HCT116 (cell line): ENCODE data around the gene C1orf35. TPM values are rescaled to one million over a fixed set of nuclear protein-coding genes. Genes with fewer than 3 reads are reported as not detected.

Experiments used
- ATAC-seq: fragments of 200-7000 bp; cut with Tn5 transposase; 2 replicates; pipeline ENCODE4 v1.9.1; 2020; ENCODE audit warnings: mild to moderate bottlenecking, moderate library complexity
- BruUV-seq: library from RNA; stranded (reverse); fragments of 400-500 nt; replicated peaks from 2 replicates; lab custom pipeline; 2021; lab: Mats Ljungman, UMichigan
- CTCF ChIA-PET: fragments of 300-600 bp; sonication (Branson Sonifier 250); formaldehyde crosslinking; loops from one replicate; lab custom pipeline; 2021; ENCODE audit warnings: antibody characterized with exemption; lab: Charles Lee
- POLR2A ChIA-PET: fragments of 300-600, 350-600 bp; sonication (Branson Sonifier 250); formaldehyde crosslinking; loops from one replicate; lab custom pipeline; 2021; ENCODE audit warnings: antibody characterized with exemption; lab: Charles Lee
- RAD21 ChIA-PET, 2 experiments: fragments of 300-600 bp; sonication (Branson Sonifier 250); formaldehyde crosslinking; loops; one replicate each; lab custom pipeline; 2023; ENCODE audit warnings: low total read pairs in 2 of 2; ENCODE audit not compliant: uncharacterized antibody in 2 of 2, unreplicated experiment in 2 of 2, low non-redundant PET in 1 of 2; lab: Charles Lee
- DNase-seq: peaks from one replicate; pipeline ENCODE4 v3.0.0-alpha.2; 2010; ENCODE audit warnings: low read depth, low spot score
- H2AFZ ChIP-seq: fragments of 200-600 bp; shearing (Covaris generic), sonication (generic); 2 replicates; pipeline ENCODE4 v1.6.1; 2017; ENCODE audit warnings: low read depth, mixed run types, mixed read lengths, antibody characterized with exemption, low read length; ENCODE audit not compliant: poor library complexity, severe bottlenecking
- H3K27ac ChIP-seq: 2 replicates; pipeline ENCODE4 v1.5.1; 2012; ENCODE audit warnings: low read depth, low read length
- H3K27me3 ChIP-seq: fragments of 200-600 bp; sonication (generic); 2 replicates; pipeline ENCODE4 v1.6.1; 2016; ENCODE audit warnings: mixed run types, low read length, mixed read lengths; ENCODE audit not compliant: insufficient read depth
- H3K36me3 ChIP-seq, 2 experiments: fragments of 200-500 bp in 1 of 2; fragments of 200-600 bp in 1 of 2; sonication (Bioruptor generic) in 1 of 2; sonication (generic) in 1 of 2; 2 replicates each; pipeline versions ENCODE4 v1.5.1 to v1.6.1; 2014 to 2016; ENCODE audit warnings: low read length in 2 of 2, inconsistent platforms in 1 of 2, mixed read lengths in 1 of 2, mixed run types in 1 of 2; ENCODE audit not compliant: insufficient read depth in 2 of 2, control insufficient read depth in 1 of 2
- H3K4me1 ChIP-seq, 2 experiments: fragments of 200-600 bp in 1 of 2; sonication (generic) in 1 of 2; 2 replicates each; pipeline versions ENCODE4 v1.5.1 to v1.6.1; 2012 to 2017; ENCODE audit warnings: low read length in 2 of 2, inconsistent platforms in 1 of 2, mild to moderate bottlenecking in 1 of 2, mixed read lengths in 1 of 2, mixed run types in 1 of 2, moderate library complexity in 1 of 2; ENCODE audit not compliant: insufficient read depth in 2 of 2, control insufficient read depth in 1 of 2
- H3K4me2 ChIP-seq: fragments of 200-600 bp; sonication (generic); 2 replicates; pipeline ENCODE4 v1.6.1; 2017; ENCODE audit warnings: mixed run types, low read length, mixed read lengths
- H3K4me3 ChIP-seq, 2 experiments: fragments of 200-600 bp in 1 of 2; sonication (generic) in 1 of 2; replicated peaks in 1 of 2; 2 replicates each; pipeline ENCODE4 v1.5.1; 2011 to 2016; ENCODE audit warnings: low read length in 2 of 2, control low read depth in 1 of 2, low read depth in 1 of 2, mild to moderate bottlenecking in 1 of 2, mixed read lengths in 1 of 2, mixed run types in 1 of 2
- H3K79me2 ChIP-seq: fragments of 200-600 bp; sonication (generic); 2 replicates; pipeline ENCODE4 v1.6.1; 2017; ENCODE audit warnings: mild to moderate bottlenecking, mixed run types, low read length, moderate library complexity, mixed read lengths; ENCODE audit not compliant: insufficient read depth
- H3K9ac ChIP-seq: fragments of 200-600 bp; sonication (generic); 2 replicates; pipeline ENCODE4 v1.6.1; 2016; ENCODE audit warnings: low read length, mixed read lengths
- H3K9me2 ChIP-seq: fragments of 200-600 bp; sonication (generic), shearing (Covaris generic); 2 replicates; pipeline ENCODE4 v1.6.1; 2017; ENCODE audit warnings: mixed run types, mild to moderate bottlenecking, moderate library complexity; ENCODE audit not compliant: insufficient read depth
- H3K9me3 ChIP-seq, 2 experiments: fragments of 200-500 bp in 1 of 2; fragments of 200-600 bp in 1 of 2; sonication (Bioruptor generic) in 1 of 2; sonication (generic) in 1 of 2; 2 replicates each; pipeline ENCODE4 v1.6.1; 2014 to 2017; ENCODE audit warnings: low read length in 2 of 2, mixed read lengths in 2 of 2, inconsistent platforms in 1 of 2, low read depth in 1 of 2, mild to moderate bottlenecking in 1 of 2, mixed run types in 1 of 2, moderate library complexity in 1 of 2; ENCODE audit not compliant: control insufficient read depth in 1 of 2, insufficient read depth in 1 of 2
- H4K20me1 ChIP-seq: fragments of 200-600 bp; sonication (generic), shearing (Covaris generic); 2 replicates; pipeline ENCODE4 v1.6.1; 2017; ENCODE audit warnings: mixed run types, mild to moderate bottlenecking, moderate library complexity; ENCODE audit not compliant: insufficient read depth
- CEBPB ChIP-seq: IDR thresholded peaks from 2 replicates; pipeline ENCODE4 v1.6.1; 2012; ENCODE audit warnings: low read depth
- ELF1 ChIP-seq: IDR thresholded peaks from 2 replicates; pipeline ENCODE4 v1.6.1; 2012; ENCODE audit warnings: low read depth, borderline replicate concordance
- EZH2phosphoT487 ChIP-seq: fragments of 200-600 bp; IDR thresholded peaks from 2 replicates; pipeline ENCODE4 v1.6.1; 2018; ENCODE audit warnings: antibody characterized with exemption, borderline replicate concordance
- FOSL1 ChIP-seq: IDR thresholded peaks from 2 replicates; pipeline ENCODE4 v1.6.1; 2012; ENCODE audit warnings: low read depth
- JUND ChIP-seq: IDR thresholded peaks from 2 replicates; pipeline ENCODE4 v1.6.1; 2012
- POLR2A ChIP-seq: IDR thresholded peaks from 2 replicates; pipeline ENCODE4 v1.7.0; 2011; ENCODE audit warnings: borderline replicate concordance; ENCODE audit not compliant: insufficient read depth, insufficient read length; ENCODE audit errors: extremely low read depth
- POLR2AphosphoS5 ChIP-seq: IDR thresholded peaks from 2 replicates; pipeline ENCODE4 v1.6.1; 2011; ENCODE audit warnings: mild to moderate bottlenecking, low read depth, low read length, moderate library complexity
- RAD21 ChIP-seq: IDR thresholded peaks from 2 replicates; pipeline ENCODE4 v1.6.1; 2012; ENCODE audit warnings: low read depth, mild to moderate bottlenecking
- SIN3A ChIP-seq: IDR thresholded peaks from 2 replicates; pipeline ENCODE4 v1.6.1; 2012; ENCODE audit warnings: low read depth
- SP1 ChIP-seq: IDR thresholded peaks from 2 replicates; pipeline ENCODE4 v1.6.1; 2012; ENCODE audit warnings: low read depth
- SRF ChIP-seq: IDR thresholded peaks from 2 replicates; pipeline ENCODE4 v1.6.1; 2012; ENCODE audit warnings: low read depth
- TCF7L2 ChIP-seq: IDR thresholded peaks from 2 replicates; pipeline ENCODE4 v1.7.0; 2011; ENCODE audit warnings: borderline replicate concordance, inconsistent platforms; ENCODE audit not compliant: insufficient read depth, insufficient read length; ENCODE audit errors: extremely low read depth
- YY1 ChIP-seq: IDR thresholded peaks from 2 replicates; pipeline ENCODE4 v1.6.1; 2011; ENCODE audit warnings: low read length, low read depth, moderate library complexity, mild to moderate bottlenecking; ENCODE audit not compliant: insufficient replicate concordance; ENCODE audit errors: extremely low read depth
- ZFX ChIP-seq: fragments of 450-650 bp; IDR thresholded peaks from 2 replicates; pipeline ENCODE4 v1.6.1; 2017
- ZNF274 ChIP-seq: fragments of 200-500 bp; sonication (Bioruptor generic); IDR thresholded peaks from 2 replicates; pipeline ENCODE4 v1.6.1; 2014; ENCODE audit warnings: mild to moderate bottlenecking, low read depth, low read length, inconsistent platforms
- intact Hi-C: fragments of 100-400 bp; cut with micrococcal nuclease; formaldehyde crosslinking; loops from 2 replicates; pipeline ENCODE4 v1.10.0; 2022
- total RNA-seq: library from RNA; stranded (reverse); gene quantifications from one replicate; pipeline ENCODE4 v1.2.1, GENCODE V29; 2021; ENCODE audit not compliant: unreplicated experiment
- TF ChIP-seq, protein P1 (sequence below): IDR thresholded peaks from 2 replicates; pipeline ENCODE4 v1.6.1; 2012
- TF ChIP-seq, protein P2 (sequence below): IDR thresholded peaks from 2 replicates; pipeline ENCODE4 v1.6.1; 2011; ENCODE audit warnings: mild to moderate bottlenecking, low read length, moderate library complexity; ENCODE audit not compliant: insufficient replicate concordance; ENCODE audit errors: extremely low read depth
- TF ChIP-seq, protein P3 (sequence below): IDR thresholded peaks from 2 replicates; pipeline ENCODE4 v1.6.1; 2012

C1orf35 gene
- total RNA-seq, 1 experiment from 2014 or later: 26.1 TPM

DNA sequence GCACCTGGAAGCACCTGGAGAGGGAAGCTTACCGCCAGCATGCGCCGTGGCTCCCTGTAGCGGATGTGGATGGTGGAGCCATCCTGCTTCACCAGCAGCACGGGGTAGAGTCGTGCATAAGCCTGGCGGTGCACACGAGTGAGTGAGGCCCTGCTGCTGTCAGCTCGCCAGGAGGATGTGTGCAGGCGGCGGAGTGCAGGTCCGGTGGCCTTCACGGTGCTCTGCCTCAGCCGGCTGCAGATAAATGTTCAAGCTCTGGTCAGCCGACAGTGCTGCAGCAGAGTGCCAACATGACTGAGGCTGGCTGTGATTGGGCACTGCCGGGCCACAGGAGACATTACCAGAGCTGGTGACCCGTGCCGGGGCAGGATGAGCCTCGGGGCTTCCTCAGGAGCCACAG, 4.5 kb upstream of the C1orf35 start:
- DNase-seq (no peak), ATAC-seq (no peak)
- Histone ChIP-seq H2AFZ (no peak overlapping the region), H3K9me3 (no peaks in the 10 kb centered on the region), H3K4me1 (peaks cover 4 to 25% of the 10 kb centered on the region in 2 experiments; a peak in 3 of 4 replicates), H3K9ac (no peak overlapping the region; the same call in 1 of the 2 replicates), H3K4me3 (peak overlapping the region in 1 of 2 experiments; percentile 97; a peak in 2 of 4 replicates), H3K27ac (no peak overlapping the region), H3K9me2 (no peaks in the 10 kb centered on the region), H3K27me3 (no peaks in the 10 kb centered on the region), H3K36me3 (peaks cover 0 to 14% of the 10 kb centered on the region in 2 experiments; a peak in 1 of 4 replicates), H3K4me2 (peak overlapping the region; percentile 99), H4K20me1 (no peaks in the 10 kb centered on the region), H3K79me2 (peaks cover 26% of the 10 kb centered on the region)
- POLR2A ChIA-PET: no interaction called here
- TF ChIP-seq TCF7L2 (no peak), SIN3A (no peak), JUND (no peak), ZNF274 (no peak), FOSL1 (no peak), SP1 (no peak), EZH2phosphoT487 (no peak), ZFX (no peak)
- TF ChIP-seq, protein P1, sequence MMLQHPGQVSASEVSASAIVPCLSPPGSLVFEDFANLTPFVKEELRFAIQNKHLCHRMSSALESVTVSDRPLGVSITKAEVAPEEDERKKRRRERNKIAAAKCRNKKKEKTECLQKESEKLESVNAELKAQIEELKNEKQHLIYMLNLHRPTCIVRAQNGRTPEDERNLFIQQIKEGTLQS: no peak
- intact Hi-C loops: loop anchor here (2.0 kb wide), 1 partner anchor 33 kb away; the partner anchor contains the start of gene GUK1
- BruUV-seq: no TSS peak
- CTCF ChIA-PET: no interaction called here
- RAD21 ChIA-PET: no interaction called here

DNA sequence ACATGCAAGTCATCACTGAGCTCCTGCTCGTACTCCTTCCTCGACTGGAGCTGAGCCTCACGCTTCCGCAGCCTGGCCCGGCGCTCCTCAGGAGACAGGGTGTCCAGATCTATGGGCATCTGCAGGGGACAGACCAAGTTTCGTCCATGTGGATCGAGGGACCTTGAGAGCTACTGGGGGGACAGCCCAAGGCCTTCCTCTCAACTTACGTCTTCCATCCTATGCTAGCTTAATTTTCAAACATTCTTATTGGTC, 3.6 kb upstream of the C1orf35 start:
- no peak for TF ChIP-seq CEBPB
- TF ChIP-seq TCF7L2: no peak
- TF ChIP-seq ELF1: no peak
- TF ChIP-seq SRF: no peak
- TF ChIP-seq RAD21: no peak
- TF ChIP-seq YY1: no peak
- no peak for TF ChIP-seq POLR2A
- no peak for TF ChIP-seq POLR2AphosphoS5
- TF ChIP-seq, protein P2, sequence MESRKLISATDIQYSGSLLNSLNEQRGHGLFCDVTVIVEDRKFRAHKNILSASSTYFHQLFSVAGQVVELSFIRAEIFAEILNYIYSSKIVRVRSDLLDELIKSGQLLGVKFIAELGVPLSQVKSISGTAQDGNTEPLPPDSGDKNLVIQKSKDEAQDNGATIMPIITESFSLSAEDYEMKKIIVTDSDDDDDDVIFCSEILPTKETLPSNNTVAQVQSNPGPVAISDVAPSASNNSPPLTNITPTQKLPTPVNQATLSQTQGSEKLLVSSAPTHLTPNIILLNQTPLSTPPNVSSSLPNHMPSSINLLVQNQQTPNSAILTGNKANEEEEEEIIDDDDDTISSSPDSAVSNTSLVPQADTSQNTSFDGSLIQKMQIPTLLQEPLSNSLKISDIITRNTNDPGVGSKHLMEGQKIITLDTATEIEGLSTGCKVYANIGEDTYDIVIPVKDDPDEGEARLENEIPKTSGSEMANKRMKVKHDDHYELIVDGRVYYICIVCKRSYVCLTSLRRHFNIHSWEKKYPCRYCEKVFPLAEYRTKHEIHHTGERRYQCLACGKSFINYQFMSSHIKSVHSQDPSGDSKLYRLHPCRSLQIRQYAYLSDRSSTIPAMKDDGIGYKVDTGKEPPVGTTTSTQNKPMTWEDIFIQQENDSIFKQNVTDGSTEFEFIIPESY: no peak
- TF ChIP-seq, protein P3, sequence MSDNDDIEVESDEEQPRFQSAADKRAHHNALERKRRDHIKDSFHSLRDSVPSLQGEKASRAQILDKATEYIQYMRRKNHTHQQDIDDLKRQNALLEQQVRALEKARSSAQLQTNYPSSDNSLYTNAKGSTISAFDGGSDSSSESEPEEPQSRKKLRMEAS: no peak
- TF ChIP-seq FOSL1: no peak
- TF ChIP-seq, all 23 proteins: peak for 0
- BruUV-seq: no TSS peak
- H3K9ac ChIP-seq: no peak overlapping the region
- H3K9me2 ChIP-seq: no peaks in the 10 kb centered on the region
- ATAC-seq: no peak
- RAD21 ChIA-PET: no interaction called here
- no peak for DNase-seq
- intact Hi-C loops: no loop called here
- no peak overlapping the region for H3K27ac ChIP-seq
- H2AFZ ChIP-seq: no peak overlapping the region
- peaks cover 0 to 14% of the 10 kb centered on the region in 2 experiments; a peak in 1 of 4 replicates for H3K36me3 ChIP-seq
- H3K79me2 ChIP-seq: peaks cover 35% of the 10 kb centered on the region
- peaks cover 4 to 29% of the 10 kb centered on the region in 2 experiments; a peak in 3 of 4 replicates for H3K4me1 ChIP-seq
- H3K9me3 ChIP-seq: no peaks in the 10 kb centered on the region
- H3K4me3 ChIP-seq: no peak overlapping the region
- H3K27me3 ChIP-seq: no peaks in the 10 kb centered on the region
- POLR2A ChIA-PET: interaction anchor here (1.1 kb wide), 1 partner anchor 351 kb away, joined by 3 read pairs; a partner anchor contains a TSS
- H3K4me2 ChIP-seq: no peak overlapping the region
- no peaks in the 10 kb centered on the region for H4K20me1 ChIP-seq
- CTCF ChIA-PET: no interaction called here
